ENCODE measurements around the gene USP30. TPM values are rescaled to one million over a fixed set of nuclear protein-coding genes. Genes with fewer than 3 reads are reported as not detected.
"Not testable (repeated sequence)": the region's sequence is repeated elsewhere in the genome, so short reads cannot be mapped to it uniquely, and the experiment has no call there.

USP30 gene
- total RNA-seq, 2 experiments from 2014 or later, result 21.8 to 23.0 TPM

- H3K27ac ChIP-seq (ENCODE audit: low read depth in 1 of 2, low read length in 2 of 2), result no peak overlapping the region
- H3K9me3 ChIP-seq (ENCODE audit: control insufficient read depth in 1 of 2, insufficient read depth in 1 of 2, low read length in 2 of 2), result no peaks in the 10 kb centered on the region
- Mint-ChIP-seq H3K36me3 (ENCODE audit: low read depth) (peaks cover 4% of the 10 kb centered on the region), H3K4me3 (no peak overlapping the region), H3K27me3 (peaks cover 11% of the 10 kb centered on the region), H3K27ac (no peak overlapping the region), H3K9me3 (no peaks in the 10 kb centered on the region), H3K4me1 (ENCODE audit: low read depth) (peaks cover 5% of the 10 kb centered on the region)
- no peak for TF ChIP-seq CTCF (IDR thresholded peaks at IDR 0.05)
- peaks cover 5% of the 10 kb centered on the region for H3K4me1 ChIP-seq (ENCODE audit: insufficient read depth, low read length)
- ChIA-PET POLR2A (no interaction called here), CTCF (interaction anchor here (1.2 kb wide), 1 partner anchor 46 kb away, joined by 4 read pairs; the partner anchor contains the start of gene ALKBH2)
- H3K36me3 ChIP-seq (ENCODE audit: insufficient read depth, low read length), result no peaks in the 10 kb centered on the region
- H3K4me3 ChIP-seq (ENCODE audit: low read length), result no peak overlapping the region
- DNase-seq (no peak), ATAC-seq (ENCODE audit: poor library complexity) (no peak)
- intact Hi-C loops (cut with DNase I, micrococcal nuclease), result loop anchor here in 1 of 2 experiments (5.0 kb wide), 1 partner anchor 530 kb away; the partner anchor contains the start of gene FICD
- peaks cover 3 to 6% of the 10 kb centered on the region in 2 experiments for H3K27me3 ChIP-seq (ENCODE audit: control insufficient read depth in 1 of 2, insufficient read depth in 2 of 2, low read length in 2 of 2)
Observed at GRCh38 chr12:109047081-109047805, 5.1 kb upstream of the USP30 start.

DNA sequence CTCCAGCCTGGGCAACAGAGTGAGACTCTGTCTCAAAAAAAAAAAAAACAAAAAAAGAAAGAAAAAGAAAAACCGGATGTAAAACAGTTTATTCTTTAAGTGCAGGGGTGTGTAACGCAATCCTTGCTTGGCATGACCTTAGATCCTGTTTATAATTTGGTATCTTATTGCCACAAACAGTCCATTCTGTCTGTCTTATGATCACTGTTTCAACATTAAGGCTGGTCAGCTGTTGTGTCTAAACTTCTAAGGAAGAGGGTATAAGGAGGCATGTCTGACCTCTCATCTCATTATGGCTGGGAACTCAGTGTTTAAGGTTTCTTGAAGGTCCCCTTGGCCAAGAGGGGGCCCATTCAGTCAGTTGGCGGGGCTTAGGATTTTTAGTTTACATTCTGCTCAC lies 3.7 kb upstream of the USP30 start:
- POLR2A ChIA-PET, result not testable (repeated sequence)

DNA sequence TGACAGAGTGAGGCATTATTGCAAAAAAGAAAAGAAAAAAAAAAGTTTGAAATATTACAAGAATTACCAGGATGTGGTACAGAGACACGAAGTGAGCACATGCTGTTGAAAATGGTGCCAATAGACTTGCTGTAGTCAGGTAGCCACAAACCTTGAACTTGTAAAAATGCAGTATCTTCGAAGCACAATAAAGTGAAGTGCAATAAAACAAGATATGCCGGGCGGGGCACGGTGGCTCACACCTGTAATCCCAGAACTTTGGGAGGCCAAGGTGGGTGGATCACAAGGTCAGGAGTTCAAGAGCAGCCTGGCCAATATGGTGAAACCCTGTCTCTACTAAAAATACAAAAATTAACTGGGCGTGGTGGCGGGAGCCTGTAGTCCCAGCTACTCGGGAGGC lies 2.6 kb upstream of the USP30 start:
- intact Hi-C loops (cut with DNase I, micrococcal nuclease), result loop anchor here (5.0 to 10.0 kb wide), 10 partner anchors 103 to 1365 kb away; partner anchors contain the start of genes C12orf76 (in 1 of the 2), FAM222A (in 1 of the 2), FICD (in 1 of the 2) and ISCU (in 1 of the 2)
- H3K36me3 ChIP-seq (ENCODE audit: insufficient read depth, low read length); DNase-seq; H3K9me3 Mint-ChIP-seq; CTCF ChIA-PET; H3K9me3 ChIP-seq (ENCODE audit: control insufficient read depth in 1 of 2, insufficient read depth in 1 of 2, low read length in 2 of 2); H3K4me3 ChIP-seq (ENCODE audit: low read length); H3K27me3 ChIP-seq (ENCODE audit: control insufficient read depth in 1 of 2, insufficient read depth in 2 of 2, low read length in 2 of 2); H3K27me3 Mint-ChIP-seq; H3K27ac ChIP-seq (ENCODE audit: low read depth in 1 of 2, low read length in 2 of 2); ATAC-seq (ENCODE audit: poor library complexity); POLR2A ChIA-PET; H3K4me3 Mint-ChIP-seq; H3K27ac Mint-ChIP-seq: not testable (repeated sequence)
- H3K4me1 ChIP-seq (ENCODE audit: insufficient read depth, low read length), result peaks cover 23% of the 10 kb centered on the region
- H3K36me3 Mint-ChIP-seq (ENCODE audit: low read depth), result peaks cover 17% of the 10 kb centered on the region
- peaks cover 13% of the 10 kb centered on the region for H3K4me1 Mint-ChIP-seq (ENCODE audit: low read depth)

More for the DNA sequence above, 3.7 kb upstream of the USP30 start:
- intact Hi-C loops (cut with DNase I, micrococcal nuclease), result loop anchor here in 1 of 2 experiments (5.0 kb wide), 1 partner anchor 531 kb away; the partner anchor contains the start of gene FICD
- CTCF ChIA-PET; H3K36me3 ChIP-seq (ENCODE audit: insufficient read depth, low read length); DNase-seq; ATAC-seq (ENCODE audit: poor library complexity); H3K9me3 Mint-ChIP-seq; H3K9me3 ChIP-seq (ENCODE audit: control insufficient read depth in 1 of 2, insufficient read depth in 1 of 2, low read length in 2 of 2); H3K27ac ChIP-seq (ENCODE audit: low read depth in 1 of 2, low read length in 2 of 2); H3K4me3 Mint-ChIP-seq; H3K27me3 Mint-ChIP-seq; H3K4me1 Mint-ChIP-seq (ENCODE audit: low read depth); H3K27me3 ChIP-seq (ENCODE audit: control insufficient read depth in 1 of 2, insufficient read depth in 2 of 2, low read length in 2 of 2); H3K4me3 ChIP-seq (ENCODE audit: low read length): not testable (repeated sequence)
- H3K27ac Mint-ChIP-seq, result peak overlapping the region; percentile 17
- peaks cover 16% of the 10 kb centered on the region for H3K4me1 ChIP-seq (ENCODE audit: insufficient read depth, low read length)
- peaks cover 13% of the 10 kb centered on the region for H3K36me3 Mint-ChIP-seq (ENCODE audit: low read depth)

GRCh38 chr12:109052097-109052413 lies 321 bp upstream of the USP30 start:
- H3K4me3 ChIP-seq (ENCODE audit: low read length), result peak overlapping the region; percentile 92
- H3K4me3 Mint-ChIP-seq, result peak overlapping the region; percentile 98
- peak overlapping the region; percentile 86 for H3K27ac Mint-ChIP-seq
- H3K9me3 Mint-ChIP-seq, result no peaks in the 10 kb centered on the region
- peaks cover 13% of the 10 kb centered on the region for H3K4me1 Mint-ChIP-seq (ENCODE audit: low read depth)
- H3K4me1 ChIP-seq (ENCODE audit: insufficient read depth, low read length), result peaks cover 23% of the 10 kb centered on the region
- ChIA-PET CTCF (interaction anchor here (3.8 kb wide), 1 partner anchor 41 kb away, joined by 31 read pairs; the partner anchor contains the start of gene ALKBH2), POLR2A (interaction anchor here (0.6 to 2.8 kb wide), 11 partner anchors 10 to 1665 kb away, joined by 3 to 13 read pairs (median 4); partner anchors contain the start of genes ALKBH2, ISCU, KCTD10 and SSH1)
- ATAC-seq (ENCODE audit: poor library complexity), result no peak
- no peak for DNase-seq
- H3K27me3 Mint-ChIP-seq, result no peaks in the 10 kb centered on the region
- no peaks in the 10 kb centered on the region for H3K27me3 ChIP-seq (ENCODE audit: control insufficient read depth in 1 of 2, insufficient read depth in 2 of 2, low read length in 2 of 2)
- H3K36me3 ChIP-seq (ENCODE audit: insufficient read depth, low read length), result no peaks in the 10 kb centered on the region
- H3K9me3 ChIP-seq (ENCODE audit: control insufficient read depth in 1 of 2, insufficient read depth in 1 of 2, low read length in 2 of 2), result no peaks in the 10 kb centered on the region
- no peak for TF ChIP-seq CTCF (IDR thresholded peaks at IDR 0.05)
- H3K36me3 Mint-ChIP-seq (ENCODE audit: low read depth), result peaks cover 26% of the 10 kb centered on the region
- intact Hi-C loops (cut with DNase I, micrococcal nuclease), result loop anchor here (1.0 to 10.0 kb wide), 12 partner anchors 41 to 1367 kb away; partner anchors contain the start of genes PWP1 (in 2 of the 2), SART3 (in 2 of the 2), ALKBH2 (in 1 of the 2) and C12orf76 (in 1 of the 2)
- H3K27ac ChIP-seq (ENCODE audit: low read depth in 1 of 2, low read length in 2 of 2), result peak overlapping the region; percentile 87
